Tibial nerve (tissue), 4 donors: Measurements from ENCODE around the gene DHX16. TPM values are rescaled to one million over a fixed set of nuclear protein-coding genes. Genes with fewer than 3 reads are reported as not detected.

ENCODE experiments used
- DNase-seq, 2 donors: peaks; one replicate each; pipeline ENCODE4 v3.0.0-alpha.2; 2019; ENCODE audit warnings: low spot score in 2 of 2
- H3K27ac ChIP-seq, 4 donors: fragments of 200-600 bp; sonication (generic) in 3 of 4; one replicate each; pipeline ENCODE4 v1.5.1; 2017 to 2019; ENCODE audit warnings: mild to moderate bottlenecking in 1 of 4
- H3K27me3 ChIP-seq, 2 donors: fragments of 200-600 bp; sonication (generic) in 1 of 2; one replicate each; pipeline versions ENCODE4 v1.5.1 to v1.6.0; 2017 to 2019
- H3K36me3 ChIP-seq, 3 donors: fragments of 200-600 bp; sonication (generic); one replicate each; pipeline ENCODE4 v1.5.1; 2018 to 2019
- H3K4me1 ChIP-seq, 4 donors: fragments of 200-600 bp; sonication (generic) in 3 of 4; one replicate each; pipeline ENCODE4 v1.5.1; 2017 to 2019
- H3K4me3 ChIP-seq, 4 donors: fragments of 200-600 bp; sonication (generic) in 3 of 4; one replicate each; pipeline ENCODE4 v1.5.1; 2017 to 2019; ENCODE audit warnings: mild to moderate bottlenecking in 1 of 4, moderate library complexity in 1 of 4
- H3K9me3 ChIP-seq, 4 donors: fragments of 200-600 bp; sonication (generic) in 3 of 4; one replicate each; pipeline ENCODE4 v1.5.1; 2017 to 2019
- CTCF ChIP-seq, 5 experiments: fragments of 200-600 bp in 3 of 5; fragments of 450-650 bp in 2 of 5; sonication (generic) in 3 of 5; IDR thresholded peaks; one replicate each; pipeline ENCODE4 v1.5.1; 2016 to 2019; ENCODE audit warnings: antibody characterized with exemption in 5 of 5, mild to moderate bottlenecking in 3 of 5, moderate library complexity in 2 of 5
- EP300 ChIP-seq, 2 donors: sonication (generic); formaldehyde crosslinking; IDR thresholded peaks; one replicate each; pipeline ENCODE4 v1.6.1; 2017; ENCODE audit warnings: antibody characterized with exemption in 2 of 2, mild to moderate bottlenecking in 1 of 2
- POLR2A ChIP-seq, 2 donors: fragments of 450-650 bp; IDR thresholded peaks; one replicate each; pipeline ENCODE4 v1.6.1; 2017; ENCODE audit warnings: antibody characterized with exemption in 2 of 2, mild to moderate bottlenecking in 2 of 2, moderate library complexity in 2 of 2
- WGBS, 2 donors: methylation state at CpG; one replicate each; pipeline ENCODE4 v1.1.5; 2018; 5-methylcytosine and 5-hydroxymethylcytosine counted together
- total RNA-seq, 4 donors: library from RNA; depleted of rRNA; stranded (reverse); fragments of >200 nt; gene quantifications; one replicate each; pipeline ENCODE4 v1.1.0, GENCODE V29; 2016

DHX16 gene
- total RNA-seq, 4 donors from 2014 or later, result 22.7 to 40.2 (median 29.2) TPM

- H3K27me3 ChIP-seq, result no peaks in the 10 kb centered on the region
- WGBS, 2 donors, result 20 to 22% methylated on average over 8 of the region's 8 CpGs
- H3K9me3 ChIP-seq, result no peaks in the 10 kb centered on the region
- H3K27ac ChIP-seq, result peak overlapping the region; percentile 94 to 100 (median 97)
- peaks cover 7 to 19% (median 8%) of the 10 kb centered on the region in 3 donors for H3K36me3 ChIP-seq
- TF ChIP-seq EP300 (IDR thresholded peaks at IDR 0.05) (no peak), POLR2A (IDR thresholded peaks at IDR 0.05) (no peak), CTCF (IDR thresholded peaks at IDR 0.05) (no peak)
- no peak for DNase-seq
- H3K4me3 ChIP-seq, result peak overlapping the region; percentile 66 to 95 (median 90)
- peaks cover 0 to 66% (median 48%) of the 10 kb centered on the region in 4 donors for H3K4me1 ChIP-seq
Measured at GRCh38 chr6:30614044-30614842, 58.6 kb downstream of the DHX16 start.

- H3K36me3 ChIP-seq, result peaks cover 7 to 24% (median 8%) of the 10 kb centered on the region in 3 donors
- no peak for TF ChIP-seq EP300 (IDR thresholded peaks at IDR 0.05)
- no peak for TF ChIP-seq POLR2A (IDR thresholded peaks at IDR 0.05)
- no peak for TF ChIP-seq CTCF (IDR thresholded peaks at IDR 0.05)
- DNase-seq, result no peak
- peaks cover 0 to 62% (median 42%) of the 10 kb centered on the region in 4 donors for H3K4me1 ChIP-seq
- H3K27ac ChIP-seq, result peak overlapping the region; percentile 94 to 100 (median 97)
- no peaks in the 10 kb centered on the region for H3K9me3 ChIP-seq
- peak overlapping the region in 1 of 4 donors; percentile 95 for H3K4me3 ChIP-seq
- no peaks in the 10 kb centered on the region for H3K27me3 ChIP-seq
Measured at GRCh38 chr6:30613251-30614043, 59.4 kb downstream of the DHX16 start.

- no peak overlapping the region for H3K4me3 ChIP-seq
- peaks cover 0 to 58% (median 39%) of the 10 kb centered on the region in 4 donors for H3K4me1 ChIP-seq
- WGBS, 2 donors, result 43 to 47% methylated on average over 6 of the region's 6 CpGs
- no peaks in the 10 kb centered on the region for H3K27me3 ChIP-seq
- peak overlapping the region; percentile 94 to 100 (median 97) for H3K27ac ChIP-seq
- TF ChIP-seq CTCF (IDR thresholded peaks at IDR 0.05), result no peak
- no peak for TF ChIP-seq POLR2A (IDR thresholded peaks at IDR 0.05)
- TF ChIP-seq EP300 (IDR thresholded peaks at IDR 0.05), result no peak
- no peaks in the 10 kb centered on the region for H3K9me3 ChIP-seq
- DNase-seq, result no peak
- peaks cover 7 to 31% (median 8%) of the 10 kb centered on the region in 3 donors for H3K36me3 ChIP-seq
Measured at GRCh38 chr6:30612687-30613248, 60.0 kb downstream of the DHX16 start.

DNA sequence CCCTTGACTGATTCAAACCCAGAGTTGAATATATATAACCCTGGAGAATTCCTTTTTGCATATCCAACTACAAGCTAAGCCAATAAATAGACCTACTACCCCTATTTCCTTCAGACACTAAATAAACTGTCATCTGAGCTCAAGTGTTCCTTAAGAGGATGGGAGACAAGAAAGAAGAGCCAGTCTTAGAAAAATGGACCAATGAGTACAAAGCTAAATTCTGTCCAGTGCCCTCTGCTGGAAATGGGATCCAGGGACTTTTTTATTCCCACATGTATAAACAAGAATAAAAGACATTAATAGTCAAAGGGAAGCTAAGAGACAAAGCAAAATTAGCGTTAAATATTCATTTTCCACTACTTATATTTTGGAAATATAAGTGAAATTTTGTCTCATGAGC lies 60.6 kb downstream of the DHX16 start:
- no peaks in the 10 kb centered on the region for H3K27me3 ChIP-seq
- peaks cover 0 to 60% (median 39%) of the 10 kb centered on the region in 4 donors for H3K4me1 ChIP-seq
- H3K27ac ChIP-seq, result peak overlapping the region in 3 of 4 donors; percentile 95 to 100 (median 99)
- no peak for DNase-seq
- WGBS, 2 donors, result 68 to 79% methylated on average over 1 of the region's 1 CpG
- H3K36me3 ChIP-seq, result peaks cover 7 to 36% (median 8%) of the 10 kb centered on the region in 3 donors
- TF ChIP-seq EP300 (IDR thresholded peaks at IDR 0.05), result no peak
- TF ChIP-seq POLR2A (IDR thresholded peaks at IDR 0.05), result no peak
- peak in 1 of 5 experiments; percentile 20 for TF ChIP-seq CTCF (IDR thresholded peaks at IDR 0.05)
- no peaks in the 10 kb centered on the region for H3K9me3 ChIP-seq
- H3K4me3 ChIP-seq, result no peak overlapping the region
